IMR-90 (cell line): ENCODE data around the gene HASPIN. TPM values are rescaled to one million over a fixed set of nuclear protein-coding genes. Genes with fewer than 3 reads are reported as not detected.

Source experiments
- ATAC-seq: fragments of 200-7000 bp; cut with Tn5 transposase; 2 replicates; pipeline ENCODE4 v1.9.1; 2020; ENCODE audit warnings: low read depth, mild to moderate bottlenecking, moderate library complexity
- BruUV-seq: library from RNA; stranded (reverse); fragments of 400-500 nt; replicated peaks from 2 replicates; lab custom pipeline; 2021; lab: Mats Ljungman, UMichigan
- CTCF ChIA-PET: fragments of 300-600 bp; formaldehyde crosslinking; extraction: SDS; loops from one replicate; lab custom pipeline; 2021; ENCODE audit warnings: antibody characterized with exemption; lab: Yijun Ruan, JAX
- POLR2A ChIA-PET: fragments of 300-600 bp; sonication (Branson Sonifier 250); formaldehyde crosslinking; loops from one replicate; lab custom pipeline; 2022; ENCODE audit warnings: antibody characterized with exemption; ENCODE audit not compliant: unreplicated experiment; lab: Charles Lee
- DNase-seq: peaks from one replicate; pipeline ENCODE4 v3.0.0; 2013
- H2AFZ ChIP-seq: replicated peaks from 2 replicates; pipeline ENCODE3; 2013; ENCODE audit warnings: low read length, mild to moderate bottlenecking; ENCODE audit not compliant: poor library complexity
- H2AK5ac ChIP-seq: 2 replicates; pipeline ENCODE4 v1.6.1; 2013; ENCODE audit warnings: low read depth, low read length, inconsistent platforms
- H2AK9ac ChIP-seq: replicated peaks from 2 replicates; pipeline ENCODE3; 2013; ENCODE audit warnings: mild to moderate bottlenecking, low read depth, low read length, moderate library complexity; ENCODE audit not compliant: poor library complexity
- H2BK120ac ChIP-seq: 2 replicates; pipeline ENCODE4 v1.6.1; 2013; ENCODE audit warnings: low read depth, low read length, inconsistent platforms
- H2BK15ac ChIP-seq: 3 replicates; pipeline ENCODE4 v1.6.1; 2013; ENCODE audit warnings: low read depth, low read length, inconsistent platforms
- H2BK20ac ChIP-seq: 2 replicates; pipeline ENCODE4 v1.6.1; 2013; ENCODE audit warnings: low read depth, mild to moderate bottlenecking, inconsistent platforms, low read length, moderate library complexity
- H2BK5ac ChIP-seq: 2 replicates; pipeline ENCODE4 v1.6.1; 2013; ENCODE audit warnings: mild to moderate bottlenecking, low read depth, low read length, inconsistent platforms; ENCODE audit not compliant: poor library complexity, severe bottlenecking
- H3K14ac ChIP-seq: replicated peaks from 2 replicates; pipeline ENCODE4 v1.6.1; 2013; ENCODE audit warnings: low read depth, low read length, inconsistent platforms
- H3K18ac ChIP-seq: 2 replicates; pipeline ENCODE4 v1.6.1; 2013; ENCODE audit warnings: low read depth, low read length, control low read depth
- H3K23ac ChIP-seq: 2 replicates; pipeline ENCODE4 v1.6.1; 2013; ENCODE audit warnings: low read depth, low read length, inconsistent platforms
- H3K27ac ChIP-seq: 2 replicates; pipeline ENCODE4 v1.5.1; 2013; ENCODE audit warnings: mild to moderate bottlenecking, control low read depth, low read length; ENCODE audit not compliant: insufficient read depth
- H3K27me3 ChIP-seq: 2 replicates; pipeline ENCODE4 v1.6.1; 2013; ENCODE audit warnings: low read length; ENCODE audit not compliant: control insufficient read depth, insufficient read depth
- H3K36me3 ChIP-seq: 2 replicates; pipeline ENCODE4 v1.6.1; 2013; ENCODE audit warnings: low read length, mixed read lengths; ENCODE audit not compliant: control insufficient read depth, insufficient read depth
- H3K4ac ChIP-seq: 2 replicates; pipeline ENCODE4 v1.6.1; 2013; ENCODE audit warnings: low read depth, low read length, inconsistent platforms
- H3K4me1 ChIP-seq: 2 replicates; pipeline ENCODE4 v1.6.1; 2013; ENCODE audit warnings: low read length, mixed read lengths; ENCODE audit not compliant: control insufficient read depth, insufficient read depth
- H3K4me2 ChIP-seq: 2 replicates; pipeline ENCODE4 v1.6.1; 2013; ENCODE audit warnings: low read depth, mild to moderate bottlenecking, control low read depth, low read length, moderate library complexity
- H3K4me3 ChIP-seq: 2 replicates; pipeline ENCODE4 v1.5.1; 2013; ENCODE audit warnings: low read depth, mild to moderate bottlenecking, control low read depth, low read length, moderate library complexity; ENCODE audit not compliant: insufficient read depth
- H3K56ac ChIP-seq: 2 replicates; pipeline ENCODE4 v1.6.1; 2013; ENCODE audit warnings: low read length, inconsistent platforms; ENCODE audit not compliant: insufficient read depth; ENCODE audit errors: extremely low read depth
- H3K79me1 ChIP-seq, 2 experiments: 2 replicates each; pipeline ENCODE4 v1.6.1; 2013; ENCODE audit warnings: low read length in 2 of 2, inconsistent platforms in 1 of 2, low read depth in 1 of 2
- H3K9ac ChIP-seq: 2 replicates; pipeline ENCODE4 v1.6.1; 2013; ENCODE audit warnings: low read depth, low read length, control low read depth
- H3K9me1 ChIP-seq: 2 replicates; pipeline ENCODE4 v1.6.1; 2013; ENCODE audit warnings: low read length, inconsistent platforms; ENCODE audit not compliant: insufficient read depth
- H3K9me3 ChIP-seq: 2 replicates; pipeline ENCODE4 v1.6.1; 2013; ENCODE audit warnings: low read length; ENCODE audit not compliant: control insufficient read depth, insufficient read depth
- H4K20me1 ChIP-seq: 2 replicates; pipeline ENCODE4 v1.6.1; 2013; ENCODE audit warnings: low read length, inconsistent platforms; ENCODE audit not compliant: insufficient read depth
- H4K5ac ChIP-seq: 2 replicates; pipeline ENCODE4 v1.6.1; 2013; ENCODE audit warnings: mild to moderate bottlenecking, low read depth, low read length, control low read depth
- H4K8ac ChIP-seq, 2 experiments: 2 replicates each; pipeline ENCODE4 v1.6.1; 2013; ENCODE audit warnings: low read depth in 2 of 2, low read length in 2 of 2, control low read depth in 1 of 2, inconsistent platforms in 1 of 2
- H4K91ac ChIP-seq: 2 replicates; pipeline ENCODE4 v1.6.1; 2013; ENCODE audit warnings: low read depth, low read length, inconsistent platforms; ENCODE audit not compliant: insufficient read depth
- BHLHE40 ChIP-seq: fragments of 150-350 bp; IDR thresholded peaks from 2 replicates; pipeline ENCODE4 v1.6.1; 2016; ENCODE audit warnings: mild to moderate bottlenecking, low read depth, low read length
- MAFK ChIP-seq: IDR thresholded peaks from 2 replicates; pipeline ENCODE4 v1.6.1; 2012; ENCODE audit warnings: low read depth, low read length, improper control_type of control experiment
- MAZ ChIP-seq: IDR thresholded peaks from 2 replicates; pipeline ENCODE4 v1.6.1; 2012; ENCODE audit warnings: low read depth, mild to moderate bottlenecking, low read length, improper control_type of control experiment, moderate library complexity, borderline replicate concordance
- MXI1 ChIP-seq: IDR thresholded peaks from 2 replicates; pipeline ENCODE4 v1.6.1; 2012; ENCODE audit warnings: low read depth, mild to moderate bottlenecking, low read length, moderate library complexity, borderline replicate concordance
- NFE2L2 ChIP-seq: fragments of 150-350 bp; IDR thresholded peaks from 2 replicates; pipeline ENCODE4 v1.6.1; 2016; ENCODE audit warnings: low read depth, mild to moderate bottlenecking, low read length
- RAD21 ChIP-seq: IDR thresholded peaks from 2 replicates; pipeline ENCODE4 v1.6.1; 2012; ENCODE audit warnings: low read length, improper control_type of control experiment
- RCOR1 ChIP-seq: IDR thresholded peaks from 2 replicates; pipeline ENCODE4 v1.6.1; 2012; ENCODE audit warnings: mild to moderate bottlenecking, low read length, improper control_type of control experiment; ENCODE audit not compliant: insufficient replicate concordance
- RFX5 ChIP-seq: IDR thresholded peaks from 2 replicates; pipeline ENCODE4 v1.8.0; 2012; ENCODE audit warnings: low read depth, mild to moderate bottlenecking, low read length, moderate library complexity
- SMC3 ChIP-seq: fragments of 150-350 bp; IDR thresholded peaks from 2 replicates; pipeline ENCODE4 v1.6.1; 2016; ENCODE audit warnings: low read depth, mild to moderate bottlenecking, antibody characterized with exemption, low read length, moderate library complexity
- WGBS, 2 experiments: methylation state at CpG; one replicate each; pipeline versions ENCODE4 v1.1.5 to v1.1.7; 2013; ENCODE audit warnings: missing lambda C conversion rate in 2 of 2; ENCODE audit not compliant: insufficient read length in 1 of 2; ENCODE audit errors: extremely low coverage in 2 of 2; 5-methylcytosine and 5-hydroxymethylcytosine counted together
- dilution Hi-C: fragments of 300-500 bp; cut with HindIII; formaldehyde crosslinking; loops from one replicate; pipeline ENCODE4 v1.14.3; 2018; ENCODE audit warnings: low sequenced_read_pairs; ENCODE audit not compliant: unreplicated experiment
- in situ Hi-C: fragments of 300-500 bp; cut with MboI; formaldehyde crosslinking; loops from 3 replicates; pipeline ENCODE4 v1.14.3; 2019; ENCODE audit warnings: low sequenced_read_pairs, inconsistent platforms, mixed read lengths
- intact Hi-C: fragments of 100-400 bp; cut with micrococcal nuclease; formaldehyde crosslinking; loops from 2 replicates; pipeline ENCODE4 v1.10.0; 2022
- polyA plus RNA-seq, 3 experiments: library from polyadenylated mRNA; depleted of rRNA; stranded (reverse); fragments of >200 nt; gene quantifications; 2 replicates each; pipeline ENCODE4 v1.2.3, GENCODE V29; 2012; ENCODE audit warnings: low replicate concordance in 1 of 3
- total RNA-seq: library from RNA; depleted of rRNA; stranded (reverse); fragments of >200 nt; gene quantifications from 2 replicates; pipeline ENCODE4 v1.2.3, GENCODE V29; 2012
- TF ChIP-seq, protein P1 (sequence below): fragments of 150-350 bp; IDR thresholded peaks from 2 replicates; pipeline ENCODE4 v1.6.1; 2016; ENCODE audit warnings: low read depth, mild to moderate bottlenecking, low read length, moderate library complexity, borderline replicate concordance
- TF ChIP-seq, protein P2 (sequence below): fragments of 150-350 bp; IDR thresholded peaks from 2 replicates; pipeline ENCODE4 v1.6.1; 2017; ENCODE audit warnings: mild to moderate bottlenecking, antibody characterized with exemption, low read length, low read depth

Gene HASPIN
- total and polyA plus RNA-seq, 2 of the 4 experiments (the other 2 are of a cell fraction), result 2.2 to 4.3 TPM

DNA sequence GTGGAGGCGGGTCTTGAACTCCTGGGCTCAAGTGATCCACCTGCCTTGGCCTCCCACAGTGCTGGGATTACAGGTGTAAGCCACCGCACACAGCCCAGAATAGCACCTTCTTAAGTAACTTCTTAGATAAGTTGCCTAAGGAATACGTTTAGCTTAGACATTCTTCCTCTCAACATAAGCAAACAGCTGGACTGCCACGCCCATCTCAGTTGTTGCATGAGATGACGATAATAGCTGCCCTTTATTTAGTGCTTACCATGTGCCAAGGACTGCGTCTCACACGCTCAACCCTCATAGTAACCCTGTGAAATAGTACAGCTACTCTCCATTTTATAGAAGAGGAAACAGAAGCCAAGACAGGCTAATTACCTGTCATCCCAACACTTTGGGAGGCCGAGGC is 11.8 kb downstream of the HASPIN start:
- ATAC-seq, result no peak
- Histone ChIP-seq H3K9ac (no peak overlapping the region), H4K5ac (no peak overlapping the region), H4K91ac (no peak overlapping the region), H3K4me1 (peaks cover 20% of the 10 kb centered on the region), H3K4me3 (no peak overlapping the region), H2BK5ac (no peak overlapping the region), H3K79me1 (no peaks in the 10 kb centered on the region), H3K4ac (no peak overlapping the region), H3K14ac (no peak overlapping the region), H4K20me1 (no peaks in the 10 kb centered on the region), H3K36me3 (no peaks in the 10 kb centered on the region), H2BK120ac (no peak overlapping the region), H2AK5ac (no peak overlapping the region), H3K56ac (no peak overlapping the region), H4K8ac (no peak overlapping the region), H3K27me3 (peaks cover 9% of the 10 kb centered on the region; the same call in 1 of the 2 replicates), H3K4me2 (no peak overlapping the region), H2BK15ac (no peak overlapping the region), H3K9me1 (peaks cover 4% of the 10 kb centered on the region; the same call in 1 of the 2 replicates), H2AK9ac (no peak overlapping the region), H3K9me3 (no peaks in the 10 kb centered on the region), H3K27ac (no peak overlapping the region), H3K18ac (no peak overlapping the region), H2BK20ac (no peak overlapping the region), H3K23ac (no peak overlapping the region), H2AFZ (no peak overlapping the region)
- in situ Hi-C loops, result loop anchor here (5.0 to 25.0 kb wide), 2 partner anchors 92 to 277 kb away; no protein-coding TSS in a partner anchor
- CTCF ChIA-PET, result interaction anchor here (1.5 to 1.7 kb wide), 2 partner anchors 96 to 111 kb away, joined by 3 to 7 read pairs; partner anchors contain the start of gene NCBP3
- no TSS peak for BruUV-seq
- TF ChIP-seq RAD21 (no peak), RCOR1 (no peak), BHLHE40 (no peak), SMC3 (no peak), MAFK (no peak), NFE2L2 (no peak), MXI1 (no peak), RFX5 (no peak), MAZ (no peak)
- TF ChIP-seq, protein P1, sequence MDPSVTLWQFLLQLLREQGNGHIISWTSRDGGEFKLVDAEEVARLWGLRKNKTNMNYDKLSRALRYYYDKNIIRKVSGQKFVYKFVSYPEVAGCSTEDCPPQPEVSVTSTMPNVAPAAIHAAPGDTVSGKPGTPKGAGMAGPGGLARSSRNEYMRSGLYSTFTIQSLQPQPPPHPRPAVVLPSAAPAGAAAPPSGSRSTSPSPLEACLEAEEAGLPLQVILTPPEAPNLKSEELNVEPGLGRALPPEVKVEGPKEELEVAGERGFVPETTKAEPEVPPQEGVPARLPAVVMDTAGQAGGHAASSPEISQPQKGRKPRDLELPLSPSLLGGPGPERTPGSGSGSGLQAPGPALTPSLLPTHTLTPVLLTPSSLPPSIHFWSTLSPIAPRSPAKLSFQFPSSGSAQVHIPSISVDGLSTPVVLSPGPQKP, result no peak
- TF ChIP-seq, protein P2, sequence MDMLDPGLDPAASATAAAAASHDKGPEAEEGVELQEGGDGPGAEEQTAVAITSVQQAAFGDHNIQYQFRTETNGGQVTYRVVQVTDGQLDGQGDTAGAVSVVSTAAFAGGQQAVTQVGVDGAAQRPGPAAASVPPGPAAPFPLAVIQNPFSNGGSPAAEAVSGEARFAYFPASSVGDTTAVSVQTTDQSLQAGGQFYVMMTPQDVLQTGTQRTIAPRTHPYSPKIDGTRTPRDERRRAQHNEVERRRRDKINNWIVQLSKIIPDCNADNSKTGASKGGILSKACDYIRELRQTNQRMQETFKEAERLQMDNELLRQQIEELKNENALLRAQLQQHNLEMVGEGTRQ, result no peak
- dilution Hi-C loops, result no loop called here
- intact Hi-C loops, result loop anchor here (5.0 to 10.0 kb wide), 3 partner anchors 267 to 691 kb away; no protein-coding TSS in a partner anchor
- peak; percentile 36 for DNase-seq
- no CpG with 5 or more reads among the region's 8 CpGs for WGBS, 2 experiments
- POLR2A ChIA-PET, result interaction anchor here (0.6 kb wide), 1 partner anchor 110 kb away, joined by 3 read pairs; no protein-coding TSS in a partner anchor
